Astrocyte of the cerebellum (primary cell): ENCODE data around the gene MACO1.

Experiments used
- DNase-seq: peaks from one replicate; pipeline ENCODE4 v3.0.0-alpha.2; 2011; ENCODE audit warnings: low read depth
- H3K4me3 ChIP-seq: 2 replicates; pipeline ENCODE4 v1.5.1; 2011; ENCODE audit warnings: mild to moderate bottlenecking, low read depth, low read length, moderate library complexity
- CTCF ChIP-seq: IDR thresholded peaks from 2 replicates; pipeline ENCODE4 v1.5.1; 2012; ENCODE audit warnings: low read length, low read depth, moderate library complexity, mild to moderate bottlenecking; ENCODE audit errors: missing control alignments
- in situ Hi-C: cut with HindIII; loops from 2 replicates; pipeline ENCODE4 v1.10.0; 2017; ENCODE audit warnings: low sequenced_read_pairs

The MACO1 gene

GRCh38 chr1:25485536-25486411 lies 55.1 kb downstream of the MACO1 start:
- in situ Hi-C loops = no loop called here
- no peak for TF ChIP-seq CTCF
- no peak for DNase-seq
- H3K4me3 ChIP-seq = no peak overlapping the region

GRCh38 chr1:25486602-25487001 lies 55.9 kb downstream of the MACO1 start:
- TF ChIP-seq CTCF = peak; percentile 53
- in situ Hi-C loops = no loop called here
- DNase-seq = peak; percentile 18
- no peak overlapping the region for H3K4me3 ChIP-seq

- in situ Hi-C loops = no loop called here
- peak; percentile 46 for TF ChIP-seq CTCF
- no peak for DNase-seq
- H3K4me3 ChIP-seq = no peak overlapping the region
Measured at GRCh38 chr1:25487628-25488027, 56.9 kb downstream of the MACO1 start.

GRCh38 chr1:25492323-25492722 lies 61.6 kb downstream of the MACO1 start:
- no peak for DNase-seq
- in situ Hi-C loops = no loop called here
- no peak for TF ChIP-seq CTCF
- H3K4me3 ChIP-seq = no peak overlapping the region

- no peak for DNase-seq
- no peak overlapping the region for H3K4me3 ChIP-seq
- TF ChIP-seq CTCF = no peak
- in situ Hi-C loops = loop anchor here (5.0 kb wide), 1 partner anchor 58 kb away; no protein-coding TSS in a partner anchor
Measured at GRCh38 chr1:25494952-25495351, 64.3 kb downstream of the MACO1 start.

- TF ChIP-seq CTCF = no peak
- in situ Hi-C loops = no loop called here
- H3K4me3 ChIP-seq = no peak overlapping the region
- DNase-seq = no peak
Measured at GRCh38 chr1:25500694-25501093, 70.0 kb downstream of the MACO1 start.
